ENCODE measurements around the gene PXDN. TPM values are rescaled to one million over a fixed set of nuclear protein-coding genes. Genes with fewer than 3 reads are reported as not detected.

PXDN gene
- total and polyA plus RNA-seq, 2 donors (not counting 3 experiments of a cell fraction or from before 2014, with no cell fraction given): 231 to 308 TPM

DNA sequence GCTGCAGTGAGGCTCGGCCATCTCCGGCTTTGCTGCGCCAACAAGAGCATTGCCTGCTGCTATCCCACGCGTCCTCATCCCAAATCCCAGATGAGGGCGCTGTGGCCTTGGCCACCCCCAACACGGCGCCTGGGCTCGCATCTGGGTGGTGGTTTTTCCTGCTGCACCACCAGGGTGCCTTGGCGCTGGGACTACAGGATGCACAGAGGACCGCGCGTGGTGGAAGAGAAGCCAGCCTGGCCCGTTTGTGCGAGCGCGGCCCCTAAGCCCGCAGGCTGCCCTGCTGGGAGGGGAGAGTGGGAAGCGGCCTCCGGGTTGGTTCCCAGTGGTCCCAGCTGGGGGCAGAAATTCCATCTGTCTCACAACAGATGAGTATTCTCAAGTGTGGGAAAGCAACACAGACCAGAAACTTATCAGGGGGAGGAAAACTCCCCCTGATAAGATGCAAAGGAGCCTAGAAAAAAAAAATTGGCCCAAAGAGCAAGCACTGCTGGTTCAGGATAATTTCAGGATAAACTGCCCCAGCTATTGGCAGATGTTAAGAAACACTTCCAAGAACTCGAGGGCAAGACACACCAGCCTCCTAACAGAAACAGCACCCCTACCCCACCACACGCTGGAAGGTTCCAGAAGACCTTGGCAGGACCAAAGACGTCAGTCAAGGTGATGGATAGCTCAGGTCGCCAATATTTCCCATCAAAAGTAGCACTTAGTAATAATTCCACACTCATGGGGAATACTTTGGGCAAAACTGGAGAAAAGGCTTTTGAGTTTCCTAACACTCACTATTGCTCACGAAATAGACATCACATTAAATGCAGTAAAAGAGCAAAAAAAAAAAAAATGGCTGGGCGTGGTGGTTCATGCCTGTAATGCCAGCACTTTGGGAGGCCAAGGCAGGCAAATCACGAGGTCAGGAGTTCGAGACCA, 152.1 kb downstream of the PXDN start:
- Histone ChIP-seq H3K9ac (replicated peaks; ENCODE audit: extremely low read depth, insufficient read depth, low read length) (no peak overlapping the region), H3K4me2 (ENCODE audit: insufficient read depth, low read length) (no peak overlapping the region), H3K27ac (ENCODE audit: insufficient read depth, low read depth, low read length) (no peak overlapping the region), H3K9me1 (replicated peaks; ENCODE audit: control insufficient read depth, extremely low read depth, insufficient read depth, low read length) (no peaks in the 10 kb centered on the region), H3K4me3 (replicated peaks in 1 of 3; ENCODE audit: insufficient read depth in 1 of 3, low read depth in 1 of 3, low read length in 3 of 3) (no peak overlapping the region), H3K27me3 (ENCODE audit: control insufficient read depth in 2 of 2, insufficient read depth in 2 of 2, low read length in 2 of 2) (no peaks in the 10 kb centered on the region), H3K4me1 (ENCODE audit: control insufficient read depth, extremely low read depth, insufficient read depth, low read length) (peaks cover 12% of the 10 kb centered on the region), H3K36me3 (ENCODE audit: control insufficient read depth in 2 of 2, extremely low read depth in 1 of 2, insufficient read depth in 2 of 2, low read length in 2 of 2) (no peaks in the 10 kb centered on the region), H2AFZ (ENCODE audit: low read depth, low read length) (no peak overlapping the region), H3K9me3 (replicated peaks; ENCODE audit: control insufficient read depth, insufficient read depth, low read length) (no peaks in the 10 kb centered on the region), H3K79me2 (ENCODE audit: control insufficient read depth, insufficient read depth, low read length) (no peaks in the 10 kb centered on the region), H4K20me1 (replicated peaks; ENCODE audit: control insufficient read depth, extremely low read depth, insufficient read depth, low read length) (no peaks in the 10 kb centered on the region)
- intact Hi-C loops (cut with micrococcal nuclease): loop anchor here (1.0 to 5.0 kb wide), 8 partner anchors 13 to 225 kb away; no protein-coding TSS in a partner anchor
- FAIRE-seq: peak; percentile 66
- CTCF ChIA-PET: interaction anchor here (0.6 to 6.5 kb wide), 21 partner anchors 9 to 225 kb away, joined by 3 to 137 read pairs (median 4); no protein-coding TSS in a partner anchor
- POLR2A ChIA-PET: interaction anchor here (0.7 kb wide), 1 partner anchor 33 kb away, joined by 6 read pairs; no protein-coding TSS in a partner anchor
- DNase-seq (ENCODE audit: low read depth, low spot score): peak; percentile 79
- TF ChIP-seq JUN (IDR thresholded peaks at IDR 0.05; ENCODE audit: borderline replicate concordance, insufficient read depth, insufficient read length, low read depth) (no peak), FOS (IDR thresholded peaks at IDR 0.05; ENCODE audit: borderline replicate concordance, insufficient read depth, low read length) (no peak), POLR2AphosphoS5 (IDR thresholded peaks at IDR 0.05; ENCODE audit: insufficient read depth, low read depth, low read length) (peak; percentile 25), POLR2A (IDR thresholded peaks at IDR 0.05; ENCODE audit: low read depth, low read length) (no peak), GATA2 (IDR thresholded peaks at IDR 0.05; ENCODE audit: insufficient read depth, insufficient read length, low read depth, low read length) (no peak), MYC (IDR thresholded peaks at IDR 0.05; ENCODE audit: low read depth, low read length) (no peak), EZH2 (IDR thresholded peaks at IDR 0.05; ENCODE audit: borderline replicate concordance, low read depth, low read length, severe bottlenecking) (no peak)
- TF ChIP-seq, protein P1, sequence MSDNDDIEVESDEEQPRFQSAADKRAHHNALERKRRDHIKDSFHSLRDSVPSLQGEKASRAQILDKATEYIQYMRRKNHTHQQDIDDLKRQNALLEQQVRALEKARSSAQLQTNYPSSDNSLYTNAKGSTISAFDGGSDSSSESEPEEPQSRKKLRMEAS (IDR thresholded peaks at IDR 0.05; ENCODE audit: insufficient read depth, insufficient read length): peak; percentile 51
- TF ChIP-seq, protein P2, sequence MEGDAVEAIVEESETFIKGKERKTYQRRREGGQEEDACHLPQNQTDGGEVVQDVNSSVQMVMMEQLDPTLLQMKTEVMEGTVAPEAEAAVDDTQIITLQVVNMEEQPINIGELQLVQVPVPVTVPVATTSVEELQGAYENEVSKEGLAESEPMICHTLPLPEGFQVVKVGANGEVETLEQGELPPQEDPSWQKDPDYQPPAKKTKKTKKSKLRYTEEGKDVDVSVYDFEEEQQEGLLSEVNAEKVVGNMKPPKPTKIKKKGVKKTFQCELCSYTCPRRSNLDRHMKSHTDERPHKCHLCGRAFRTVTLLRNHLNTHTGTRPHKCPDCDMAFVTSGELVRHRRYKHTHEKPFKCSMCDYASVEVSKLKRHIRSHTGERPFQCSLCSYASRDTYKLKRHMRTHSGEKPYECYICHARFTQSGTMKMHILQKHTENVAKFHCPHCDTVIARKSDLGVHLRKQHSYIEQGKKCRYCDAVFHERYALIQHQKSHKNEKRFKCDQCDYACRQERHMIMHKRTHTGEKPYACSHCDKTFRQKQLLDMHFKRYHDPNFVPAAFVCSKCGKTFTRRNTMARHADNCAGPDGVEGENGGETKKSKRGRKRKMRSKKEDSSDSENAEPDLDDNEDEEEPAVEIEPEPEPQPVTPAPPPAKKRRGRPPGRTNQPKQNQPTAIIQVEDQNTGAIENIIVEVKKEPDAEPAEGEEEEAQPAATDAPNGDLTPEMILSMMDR (IDR thresholded peaks at IDR 0.05; ENCODE audit: extremely low read depth in 1 of 2, insufficient read depth in 1 of 2, low read depth in 1 of 2, low read length in 2 of 2): peak; percentile 68 to 83
- no TSS peak for BruUV-seq (replicated peaks)
- dilution Hi-C loops (cut with MboI; ENCODE audit: extremely low pct_ligation_motif_present, low sequenced_read_pairs): no loop called here
